GM18508 (cell line): Measurements from ENCODE around the gene BRD4.

Source experiments
- ATAC-seq: cut with Tn5 transposase; IDR thresholded peaks from one replicate; pipeline ENCODE4 v1.9.1; 2021; ENCODE audit warnings: moderate number of reproducible peaks; ENCODE audit not compliant: insufficient read depth, unreplicated experiment

BRD4 gene

DNA sequence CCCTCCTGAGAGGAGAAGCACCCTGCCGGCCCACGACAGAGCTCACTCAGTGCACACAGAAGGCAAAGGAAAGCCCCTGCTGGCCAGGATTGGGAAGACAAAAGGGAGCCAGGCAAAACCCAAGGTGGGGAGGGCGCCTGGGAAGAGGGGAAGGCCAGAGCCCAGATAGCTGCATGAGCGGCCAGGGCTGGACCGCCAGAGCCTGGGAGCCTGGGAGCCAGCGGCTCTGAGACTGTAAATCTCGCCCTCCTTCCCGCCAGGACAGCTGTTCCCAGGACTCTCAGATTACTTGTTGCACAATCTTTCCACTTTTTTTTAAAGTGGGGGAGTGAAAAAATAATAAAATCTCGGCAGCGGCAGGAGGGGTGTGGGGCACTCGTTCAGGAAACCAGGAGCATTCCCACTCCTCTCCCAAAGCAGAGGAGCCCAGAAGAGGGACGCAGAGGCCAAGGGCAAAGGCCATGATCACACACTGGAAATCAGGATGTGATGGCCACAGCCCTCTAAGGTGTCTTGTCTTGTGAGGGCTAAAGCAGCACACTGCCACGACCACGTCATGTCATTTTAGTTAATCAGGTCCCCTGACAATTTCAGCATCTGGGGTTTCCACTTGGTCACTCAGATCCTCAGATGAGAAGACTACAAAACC lies 80.5 kb downstream of the BRD4 start:
- no peak for ATAC-seq

DNA sequence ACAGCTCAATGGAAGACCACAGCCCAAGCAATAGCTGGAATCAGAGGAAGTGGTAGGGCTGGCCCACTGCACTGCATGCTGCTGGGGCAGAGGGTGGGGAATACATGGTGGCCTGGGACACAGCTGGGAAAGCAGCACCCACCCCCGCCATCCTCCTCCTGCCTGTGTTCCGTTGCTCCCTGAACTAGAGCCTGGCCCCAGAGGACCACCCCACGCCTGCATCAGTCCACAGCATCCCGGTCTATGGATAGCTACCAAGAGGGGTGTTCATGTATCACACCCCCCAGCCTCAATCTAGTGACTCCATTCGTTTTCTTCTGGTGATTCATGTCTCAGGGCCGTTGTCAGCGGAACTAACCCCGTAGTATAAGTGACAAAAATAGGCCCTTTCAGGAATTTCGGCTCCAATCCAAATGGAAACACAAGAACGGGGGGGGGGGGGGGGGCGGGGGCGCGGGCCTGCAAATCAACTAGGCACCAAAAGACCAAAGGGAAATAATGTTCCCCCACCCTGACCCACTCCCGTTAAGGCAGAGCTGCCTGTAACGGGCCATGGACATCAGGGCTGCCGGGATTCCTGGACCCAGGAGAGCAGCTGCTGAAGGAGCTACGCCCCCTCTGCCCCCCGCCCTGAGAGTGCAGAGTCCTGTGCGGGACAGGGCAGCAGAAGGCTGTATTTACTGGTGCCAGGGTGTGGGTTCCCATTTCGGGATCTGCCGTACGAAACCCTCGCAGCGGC lies 81.2 kb downstream of the BRD4 start:
- ATAC-seq = no peak

DNA sequence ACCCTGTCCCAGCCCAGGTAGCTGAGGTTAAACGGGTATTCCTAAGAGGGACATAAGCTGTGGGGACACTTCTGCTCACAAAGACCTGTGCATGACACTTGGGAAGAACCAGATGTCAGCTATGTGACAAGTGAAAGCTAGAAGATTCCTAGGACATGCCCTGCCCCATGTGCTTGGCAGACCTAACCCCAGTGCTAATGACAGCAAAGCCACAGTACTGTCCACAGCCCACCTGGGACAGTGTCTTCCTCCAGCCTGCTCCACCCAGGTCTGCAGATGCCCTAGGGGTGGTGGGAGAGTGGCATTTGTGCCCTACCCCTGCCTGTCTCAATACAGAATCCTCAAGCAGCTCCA lies 81.7 kb downstream of the BRD4 start:
- no peak for ATAC-seq

DNA sequence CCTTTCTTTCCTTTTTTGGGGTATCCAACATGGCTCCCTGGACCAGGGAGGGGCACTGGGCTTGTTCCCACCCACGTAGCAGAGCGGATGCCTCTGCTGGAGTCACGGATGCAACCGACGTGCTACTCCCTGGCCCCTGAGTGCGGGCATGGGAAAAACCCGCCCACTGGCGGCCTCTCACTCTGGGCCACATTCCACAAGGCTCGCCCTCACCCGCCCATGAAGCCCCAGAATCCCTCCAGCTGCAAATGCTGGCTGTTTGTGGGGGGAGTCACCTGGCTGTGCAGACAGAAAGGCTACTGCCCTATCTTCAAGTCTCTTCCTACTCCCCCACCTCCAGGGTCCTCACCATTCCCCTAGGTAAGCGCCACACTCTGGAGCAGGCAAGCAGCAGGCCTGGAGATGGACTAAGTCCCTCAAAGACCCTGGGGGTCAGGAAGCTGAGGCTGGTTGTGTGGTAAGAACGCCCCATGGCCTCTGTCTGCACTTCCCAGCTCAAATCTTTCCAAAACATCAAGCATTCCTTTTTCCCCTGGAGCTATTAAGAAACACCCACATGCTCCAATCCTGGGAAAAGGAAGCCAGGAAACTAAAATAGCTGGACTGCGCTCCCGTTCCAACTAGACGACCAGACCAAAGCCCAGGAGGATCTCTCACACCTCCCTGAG lies 82.2 kb downstream of the BRD4 start:
- no peak for ATAC-seq

DNA sequence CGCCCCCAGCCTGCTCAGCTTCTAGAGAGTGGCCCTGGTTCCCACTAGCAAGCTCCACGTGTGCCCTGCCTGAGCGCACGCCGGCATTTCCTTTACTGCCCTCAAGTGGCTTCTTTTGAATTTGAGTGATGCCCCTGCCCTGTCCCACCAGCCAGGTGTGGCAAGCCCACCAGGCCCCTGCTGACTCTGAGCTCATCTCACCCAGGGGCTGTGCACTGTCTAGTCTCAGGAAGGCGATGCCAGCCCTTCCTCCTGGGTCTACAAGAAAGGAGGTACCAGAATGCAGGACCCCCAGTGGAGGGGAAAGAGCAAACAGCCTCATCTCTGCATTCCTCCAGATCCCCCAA lies 82.8 kb downstream of the BRD4 start:
- no peak for ATAC-seq

DNA sequence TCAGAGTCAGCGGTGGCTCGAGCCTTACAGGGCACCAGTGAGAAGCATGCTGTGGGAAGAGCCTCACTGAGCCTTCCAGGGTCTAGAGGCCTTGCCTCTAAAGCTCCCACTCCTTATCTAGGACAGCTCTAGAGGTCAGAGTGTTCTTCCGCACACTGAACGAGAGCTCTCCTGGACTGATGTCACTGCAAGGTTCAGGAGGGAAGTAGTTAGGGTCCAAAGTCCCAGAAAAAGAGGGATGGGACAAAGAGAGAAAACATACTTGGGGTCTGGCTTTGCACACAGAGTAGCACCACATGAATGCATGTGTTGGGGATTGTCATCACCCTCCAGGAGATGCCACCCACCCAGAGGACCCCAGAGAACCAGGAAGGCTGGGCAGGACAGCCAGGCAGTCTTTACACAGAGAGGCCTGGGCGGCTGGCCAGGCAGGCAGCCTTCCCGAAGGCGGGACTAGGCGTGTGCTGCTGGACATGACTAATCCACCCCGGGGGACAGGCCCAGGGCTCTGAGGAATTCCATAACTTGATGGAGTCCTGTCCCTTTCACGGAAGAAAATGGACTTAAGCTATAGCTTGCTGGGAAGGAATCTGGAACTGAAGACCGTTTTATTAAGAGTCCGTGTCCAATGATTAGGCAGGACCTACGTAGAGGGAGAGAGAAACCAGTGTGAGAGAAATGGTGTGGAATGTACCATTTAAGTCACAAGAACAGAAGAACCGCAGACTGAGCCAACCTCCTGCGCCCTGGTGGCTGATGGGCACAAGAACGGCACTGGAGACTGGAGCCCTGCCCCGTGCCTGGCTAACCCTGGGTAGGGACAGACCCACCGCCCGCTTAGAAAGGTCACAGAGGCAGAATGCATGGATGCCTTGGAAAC lies 83.5 kb downstream of the BRD4 start:
- ATAC-seq = no peak

DNA sequence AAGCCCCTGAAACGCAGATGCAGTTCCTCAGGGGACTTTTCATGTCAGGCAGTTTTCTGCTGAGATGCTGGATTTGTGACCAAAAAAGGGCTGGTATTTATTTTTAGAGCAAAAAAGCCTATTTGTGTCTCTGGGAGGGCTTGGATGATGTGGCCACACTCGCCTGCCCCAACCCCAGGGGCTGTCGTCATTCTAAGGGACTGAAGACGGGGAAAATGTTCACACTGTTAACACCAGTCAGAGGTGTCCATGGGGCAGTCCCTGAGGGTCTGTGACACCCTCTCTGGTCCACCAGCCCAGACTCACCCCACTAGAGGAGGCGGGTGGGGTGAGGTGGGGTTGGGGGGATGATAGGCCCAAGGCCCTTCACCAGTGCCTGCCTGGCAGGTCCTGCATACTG lies 84.2 kb downstream of the BRD4 start:
- no peak for ATAC-seq

DNA sequence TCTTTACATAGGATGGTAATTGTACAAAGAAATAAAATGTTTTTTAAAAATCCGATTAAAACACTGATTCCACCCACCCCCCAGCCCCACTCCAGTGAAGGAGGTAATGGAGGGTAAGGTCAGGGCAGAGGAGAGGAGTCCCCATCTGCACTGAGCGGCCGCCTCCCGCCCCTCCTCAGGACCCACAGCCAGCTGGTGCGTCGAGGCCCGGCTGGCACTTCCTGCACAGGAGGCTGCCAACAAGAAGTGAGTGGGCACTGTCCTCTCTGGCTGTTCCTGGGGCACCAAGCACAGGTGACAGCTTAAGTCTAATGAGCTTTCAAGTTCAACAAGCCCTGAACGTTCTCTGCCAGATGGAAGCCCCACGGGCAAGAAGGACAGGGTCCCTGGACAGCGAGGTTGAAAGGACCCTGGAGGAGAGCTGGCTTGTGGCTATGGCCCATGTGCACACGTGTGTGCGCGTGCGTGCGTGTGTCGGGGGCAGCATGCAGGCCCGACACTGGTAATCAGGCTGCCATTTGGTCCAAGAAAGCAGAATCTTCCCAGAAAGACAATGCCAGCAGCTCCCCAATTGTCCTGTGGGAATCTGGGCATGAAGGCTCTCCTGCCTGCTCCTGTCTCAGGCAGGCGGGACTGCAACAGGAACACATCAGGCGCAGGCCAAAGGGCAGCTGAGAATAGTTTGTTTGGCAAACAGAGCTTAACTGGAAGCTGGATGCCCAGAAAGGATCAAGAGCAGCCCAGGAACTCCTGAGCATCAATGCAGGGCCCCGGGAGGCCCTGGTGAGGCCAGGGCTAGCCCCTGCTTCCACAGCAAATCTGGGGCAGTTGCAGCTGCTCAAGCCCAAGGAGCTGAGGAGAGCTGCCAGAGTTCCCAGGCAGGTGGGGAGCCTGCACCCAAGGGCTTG lies 85.0 kb downstream of the BRD4 start:
- ATAC-seq = no peak

DNA sequence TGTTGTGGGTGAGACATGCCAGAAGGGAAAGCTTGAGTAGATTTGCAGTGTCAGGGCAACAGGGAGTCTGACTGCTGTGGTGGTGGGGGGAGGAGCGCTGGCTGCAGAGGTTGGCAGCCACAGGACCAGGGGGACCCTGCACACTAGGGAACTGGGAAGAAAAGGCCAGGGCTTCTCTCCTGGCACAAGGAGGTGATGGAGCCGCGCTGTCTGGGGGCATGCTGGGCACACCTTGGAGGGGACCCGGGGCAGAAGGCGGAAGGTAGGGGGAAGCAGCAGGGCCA lies 86.2 kb downstream of the BRD4 start:
- no peak for ATAC-seq

DNA sequence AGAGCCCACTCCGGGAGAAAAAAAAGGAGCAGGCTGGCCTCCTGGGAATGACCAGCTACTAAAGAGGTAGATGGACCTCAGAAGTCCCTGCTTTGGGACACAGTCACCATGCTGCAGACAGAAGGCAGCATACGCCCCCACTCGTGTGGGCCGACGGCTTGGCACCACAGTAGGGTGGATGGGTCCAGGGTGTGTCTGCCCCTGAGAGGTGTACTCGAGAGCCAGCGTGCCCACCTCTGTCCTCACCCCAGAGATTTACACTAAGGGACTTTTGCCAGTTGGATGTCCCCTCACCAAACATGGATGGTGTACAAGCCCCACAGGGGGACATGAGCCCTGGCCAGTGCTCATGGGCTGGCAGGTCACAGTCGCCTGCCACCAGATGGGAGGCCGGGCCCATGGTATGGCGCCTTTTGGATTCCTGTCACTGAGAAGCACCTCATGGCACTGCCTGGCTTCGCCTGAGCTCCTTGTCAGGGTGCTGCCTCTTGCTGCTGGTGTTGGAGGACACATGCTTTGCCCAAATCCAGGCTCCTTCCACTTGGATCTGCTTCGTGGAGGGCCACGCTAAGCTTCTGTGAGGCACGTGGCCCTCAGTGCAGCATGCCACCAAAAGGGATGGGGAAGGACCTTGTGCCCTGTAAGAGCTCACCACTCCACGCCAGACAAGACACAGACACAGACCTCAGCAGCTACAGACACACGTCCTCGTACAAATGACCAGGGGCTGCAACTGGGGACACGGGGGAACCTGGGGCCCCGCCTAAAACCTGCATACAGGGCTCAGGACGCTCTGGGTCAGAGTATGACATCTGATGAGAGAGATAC lies 86.8 kb downstream of the BRD4 start:
- no peak for ATAC-seq

DNA sequence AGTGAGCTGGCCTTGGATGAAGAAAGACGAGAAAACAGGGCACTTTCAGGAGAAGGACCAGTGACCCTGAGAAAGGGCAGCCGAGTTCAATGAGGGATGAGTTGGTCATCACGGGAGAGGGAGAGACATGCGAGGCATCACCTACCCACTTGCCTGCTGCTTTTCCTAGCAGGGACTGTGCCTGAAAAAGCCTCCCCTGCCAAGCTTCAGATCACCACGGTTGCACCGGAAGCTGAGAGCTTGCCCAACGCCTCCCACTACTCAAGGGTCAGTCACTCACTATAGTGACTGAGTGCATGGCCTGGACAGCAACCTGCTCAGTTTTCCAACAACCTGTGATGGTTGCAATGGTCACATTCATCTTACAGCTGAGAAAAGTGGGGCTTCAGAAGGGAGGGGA lies 87.5 kb downstream of the BRD4 start:
- ATAC-seq = no peak

DNA sequence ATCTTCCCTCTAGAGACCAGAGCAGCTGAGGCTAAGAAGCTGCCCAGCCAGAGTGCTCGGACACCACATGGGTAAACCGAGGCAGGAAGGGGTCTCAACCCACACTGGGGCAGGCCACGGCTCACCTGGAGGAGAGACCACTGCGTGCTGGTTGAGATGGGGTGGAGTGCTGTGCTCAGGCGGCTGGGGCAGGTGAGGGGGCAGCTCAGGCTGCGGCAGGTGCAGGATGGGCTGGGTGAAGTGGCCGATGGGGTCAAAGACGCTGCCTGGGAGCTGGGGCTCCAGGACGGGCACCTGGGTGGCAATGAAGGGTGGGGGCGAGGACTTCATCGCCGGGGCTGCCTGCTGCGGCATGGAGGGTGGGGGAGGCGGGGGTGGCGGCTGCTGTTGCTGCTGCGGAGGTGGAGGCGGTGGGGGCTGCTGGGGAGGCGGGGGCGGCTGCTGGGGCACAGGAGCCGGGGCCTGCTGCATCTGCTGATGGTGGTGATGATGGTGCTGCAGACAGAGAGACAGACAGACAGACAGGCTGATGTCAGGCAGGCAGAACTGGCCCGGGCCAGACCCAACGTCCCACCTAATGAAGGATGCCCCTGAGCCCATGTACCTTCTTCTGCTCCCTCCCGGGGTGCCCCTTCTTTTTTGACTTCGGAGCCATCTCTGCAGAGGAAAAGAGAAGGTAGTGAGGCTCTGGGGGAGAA lies 88.1 kb downstream of the BRD4 start:
- ATAC-seq = no peak

DNA sequence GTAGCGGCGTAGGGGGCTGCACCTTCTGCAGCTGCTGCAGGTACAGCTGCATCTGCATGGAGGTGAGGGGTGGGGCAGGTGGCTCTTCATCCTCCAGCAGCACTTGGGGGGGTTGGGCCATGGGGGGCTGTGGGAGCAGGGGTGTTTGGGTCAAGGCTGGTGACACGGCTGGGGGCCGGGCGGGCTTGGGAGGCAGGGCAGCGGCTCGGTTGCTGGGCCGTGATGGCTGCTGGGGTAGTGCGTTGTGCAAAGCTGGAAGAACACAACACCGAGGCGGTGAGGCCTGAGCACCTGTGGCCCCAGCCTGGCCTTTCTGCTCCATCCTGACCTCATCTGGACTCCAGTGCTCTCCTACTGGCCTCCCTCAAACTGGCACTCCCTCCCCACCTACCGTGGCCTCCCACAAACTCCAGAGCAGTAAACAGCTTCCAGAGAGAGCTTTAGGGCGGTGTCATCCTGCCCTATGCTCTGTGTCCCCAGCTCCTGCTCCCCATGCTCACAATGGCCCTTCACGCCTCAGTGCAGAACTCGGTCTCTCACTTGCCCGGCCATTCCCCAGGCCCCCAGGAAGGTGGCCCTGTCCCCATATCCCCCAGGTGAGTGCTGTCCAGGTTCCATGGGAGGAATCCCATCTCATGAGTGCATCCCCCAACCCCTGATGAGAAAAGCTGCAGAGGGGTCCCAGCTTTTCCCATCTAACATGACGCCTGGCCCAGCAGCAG lies 88.9 kb downstream of the BRD4 start:
- no peak for ATAC-seq

DNA sequence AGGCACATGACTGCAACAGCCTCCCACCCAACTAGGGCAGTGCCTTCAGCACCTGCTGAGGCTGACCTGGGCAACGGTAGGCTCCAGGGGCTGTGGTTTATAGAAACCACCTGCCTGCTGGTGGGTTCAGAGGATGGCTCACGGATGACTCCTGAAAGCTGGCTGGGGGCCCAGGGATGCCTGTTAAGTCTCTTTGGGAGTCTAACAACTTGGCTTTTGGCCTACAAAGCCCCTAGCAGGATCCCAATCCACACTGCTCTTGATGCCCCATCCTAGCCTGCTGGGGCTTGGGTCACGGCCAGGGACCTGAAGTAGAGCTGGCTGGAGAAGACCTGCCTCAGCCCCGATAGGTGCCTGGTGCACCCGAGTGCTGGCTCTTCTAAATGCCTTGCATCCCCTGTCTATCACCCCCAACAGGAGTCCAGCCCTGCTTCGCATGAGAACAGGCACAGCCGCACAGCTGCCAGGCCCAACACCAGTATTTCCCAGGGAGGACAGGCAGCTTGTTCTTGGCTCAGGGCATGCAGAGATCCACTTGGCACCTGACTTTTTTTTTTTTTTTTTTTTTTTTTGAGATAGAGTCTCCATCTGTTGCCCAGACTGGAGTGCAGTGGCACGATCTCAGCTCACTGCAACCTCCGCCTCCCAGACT lies 91.0 kb downstream of the BRD4 start:
- no peak for ATAC-seq

DNA sequence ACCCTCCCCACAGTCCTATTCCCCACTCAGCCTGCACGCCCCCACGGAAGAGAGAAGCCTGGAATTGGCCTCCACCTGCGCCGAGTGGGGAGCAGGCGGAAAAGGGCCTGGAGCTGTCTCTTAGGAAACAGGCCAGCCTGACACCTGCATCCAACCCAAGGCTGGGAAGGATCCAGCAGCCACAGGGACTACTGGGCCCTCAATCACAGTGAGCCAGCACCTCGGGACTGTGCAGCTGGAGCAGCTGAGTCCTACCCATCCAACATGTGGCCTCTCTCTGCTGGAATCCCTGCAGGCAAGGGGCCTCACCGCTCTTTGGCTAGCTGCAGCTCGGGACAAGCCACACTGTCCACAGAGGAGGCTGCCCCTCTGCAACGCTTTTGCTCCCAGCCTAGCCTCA lies 91.8 kb downstream of the BRD4 start:
- no peak for ATAC-seq

DNA sequence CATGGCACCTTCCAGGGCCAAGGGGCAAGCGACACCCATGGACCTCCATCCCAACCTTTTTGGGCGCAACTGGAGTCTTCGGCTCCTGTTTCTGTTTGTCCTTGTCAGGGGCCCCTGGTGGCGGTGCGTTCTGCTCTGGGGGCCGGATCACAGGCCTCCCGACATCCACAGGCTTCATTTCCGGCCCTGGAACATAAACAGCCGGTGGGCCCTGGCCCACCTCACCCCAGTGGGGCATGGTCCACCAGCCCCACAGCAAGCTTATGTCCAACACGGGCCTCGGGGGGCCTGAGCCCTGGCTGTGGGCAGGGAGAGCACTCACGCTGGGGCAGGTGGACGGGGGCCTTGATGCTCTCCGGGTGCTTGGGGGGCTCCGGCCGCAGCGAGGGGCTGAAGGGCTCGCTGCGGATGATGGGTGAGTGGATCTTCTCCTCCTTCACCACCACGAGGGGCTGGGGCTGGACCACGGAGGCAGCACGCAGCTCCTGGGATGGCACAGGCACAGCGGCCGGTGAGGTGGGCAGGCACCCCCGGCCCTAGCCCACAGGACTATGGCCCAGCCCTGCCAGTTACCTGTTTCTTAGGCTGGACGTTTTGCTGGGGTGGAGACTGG lies 92.9 kb downstream of the BRD4 start:
- no peak for ATAC-seq

DNA sequence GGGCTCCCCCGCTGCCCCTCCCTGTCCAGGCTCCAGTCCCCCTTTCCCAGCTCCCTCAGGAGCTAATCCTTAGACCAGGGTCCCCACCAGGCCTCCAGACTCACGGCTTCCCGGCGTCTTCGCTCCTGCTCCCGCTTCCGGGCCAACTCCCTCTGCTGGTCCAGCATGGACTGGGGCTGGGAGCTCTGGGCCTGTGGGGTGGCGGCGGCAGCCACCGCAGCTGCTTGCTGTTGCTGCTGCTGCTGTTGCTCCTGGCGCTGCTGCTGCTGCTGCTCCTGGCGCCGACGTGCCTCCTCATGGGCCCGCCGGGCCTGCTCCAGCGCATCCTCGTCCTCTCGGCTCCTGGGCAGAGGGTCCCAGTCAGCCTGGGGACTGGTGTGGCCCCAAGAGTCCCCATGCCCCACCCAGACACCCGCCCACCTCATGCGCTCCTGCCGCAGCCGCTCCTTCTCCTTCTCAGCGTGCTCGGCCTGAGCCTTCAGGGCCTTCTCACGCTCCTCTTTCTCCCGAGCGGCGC lies 93.6 kb downstream of the BRD4 start:
- ATAC-seq = no peak
